Bone marrow (tissue), 2 donors: ENCODE data around the gene ATIC.

Experiments
- DNase-seq, 2 donors: peaks; one replicate each; lab custom pipeline; 2025; lab: John Stamatoyannopoulos, UW

Gene ATIC

DNA sequence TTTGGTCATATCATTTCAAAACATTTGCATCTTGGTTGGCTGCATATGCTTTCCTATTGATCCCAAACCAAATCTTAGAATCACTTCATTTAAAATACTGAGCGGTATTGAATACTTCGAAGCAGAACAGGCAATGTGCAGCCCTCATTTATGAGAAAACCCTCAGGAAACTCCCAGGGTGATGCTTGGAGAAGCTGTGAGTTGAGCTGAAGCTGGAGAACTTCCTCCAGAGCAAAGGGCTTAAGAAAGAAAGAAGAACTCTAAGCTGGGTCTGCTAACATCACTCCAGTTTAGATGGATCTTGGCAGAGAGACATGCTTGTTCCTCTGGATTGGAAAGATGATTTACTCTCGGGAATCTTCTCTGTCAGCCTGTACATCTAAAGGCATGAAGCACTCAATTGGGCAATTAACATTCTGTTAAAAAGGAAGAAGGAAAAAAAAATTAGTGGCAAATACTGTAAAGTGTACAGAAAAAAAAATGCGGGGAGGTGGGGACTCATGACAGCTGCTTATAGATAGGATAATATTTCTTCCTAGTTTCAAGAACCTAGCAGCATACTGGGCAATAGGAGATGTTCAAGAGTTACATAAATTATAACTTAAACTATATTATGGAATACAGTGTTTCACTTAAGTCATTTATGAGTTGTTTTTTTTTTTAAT lies 49.5 kb downstream of the ATIC start:
- no peak for DNase-seq

DNA sequence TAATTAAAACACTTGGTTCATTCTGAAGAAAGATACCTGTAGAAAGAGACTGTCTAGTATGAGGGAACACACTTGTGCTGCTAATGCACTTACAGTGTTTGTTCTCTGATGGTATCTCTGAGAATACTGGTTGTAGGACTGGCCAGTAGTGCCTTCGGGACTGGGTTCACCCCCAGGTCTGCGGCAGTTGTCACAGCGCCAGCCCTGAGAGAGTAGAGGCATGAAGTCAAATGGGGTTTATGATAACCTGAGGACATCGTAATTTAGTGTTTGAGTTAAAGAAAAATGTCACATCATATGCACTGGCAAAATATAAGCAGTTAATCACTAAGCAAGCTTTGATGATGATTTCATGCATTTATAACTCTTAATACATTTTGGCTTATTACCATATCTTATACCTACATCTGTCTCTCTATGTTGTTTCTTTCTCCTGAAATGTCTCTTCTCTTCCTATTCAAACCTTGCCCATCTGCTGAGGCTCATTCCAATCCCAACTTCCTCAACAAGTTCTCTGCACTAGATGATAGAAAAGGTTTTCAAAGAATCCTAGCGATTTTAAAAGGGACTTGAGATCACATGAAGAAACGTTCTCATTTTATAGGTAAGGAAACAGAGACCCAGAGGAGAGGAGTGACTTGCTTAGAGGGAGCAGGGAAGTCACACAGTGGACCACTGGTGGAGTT lies 50.2 kb downstream of the ATIC start:
- no peak for DNase-seq

DNA sequence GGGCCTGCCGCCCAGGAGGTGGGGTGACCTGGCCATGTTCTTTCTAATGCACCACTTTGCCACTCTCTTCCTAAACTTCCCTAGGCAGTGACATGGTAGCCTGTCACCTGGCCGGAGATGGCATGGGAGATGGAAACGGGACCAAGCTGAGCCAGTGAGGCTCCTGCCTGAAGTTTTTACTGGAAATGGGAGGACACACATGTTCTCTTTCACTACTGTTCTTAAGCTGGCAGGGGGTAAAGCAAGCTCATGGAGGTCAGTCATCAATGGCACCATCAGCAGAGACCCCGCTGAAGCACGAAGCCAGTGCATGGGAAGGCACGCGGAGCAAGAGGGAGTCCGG lies 50.7 kb downstream of the ATIC start:
- DNase-seq: no peak

DNA sequence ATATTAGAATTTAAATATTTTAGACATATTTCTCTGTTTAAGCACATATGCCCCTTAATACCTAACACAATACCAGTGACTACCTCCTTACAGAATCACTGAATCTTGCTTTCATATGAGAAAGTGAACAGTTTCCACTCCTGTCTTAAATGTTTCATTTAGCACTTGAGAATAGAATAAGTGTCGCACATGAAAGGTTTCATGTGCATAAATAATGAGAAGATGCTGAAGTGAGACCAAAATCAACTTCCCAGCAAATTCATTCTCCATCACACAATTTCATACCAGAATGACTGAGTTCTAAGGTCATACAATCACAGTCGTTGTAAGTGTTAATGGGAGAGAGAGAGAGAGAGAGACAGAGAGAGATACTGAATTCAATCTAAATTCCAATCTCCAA lies 51.2 kb downstream of the ATIC start:
- DNase-seq: no peak

DNA sequence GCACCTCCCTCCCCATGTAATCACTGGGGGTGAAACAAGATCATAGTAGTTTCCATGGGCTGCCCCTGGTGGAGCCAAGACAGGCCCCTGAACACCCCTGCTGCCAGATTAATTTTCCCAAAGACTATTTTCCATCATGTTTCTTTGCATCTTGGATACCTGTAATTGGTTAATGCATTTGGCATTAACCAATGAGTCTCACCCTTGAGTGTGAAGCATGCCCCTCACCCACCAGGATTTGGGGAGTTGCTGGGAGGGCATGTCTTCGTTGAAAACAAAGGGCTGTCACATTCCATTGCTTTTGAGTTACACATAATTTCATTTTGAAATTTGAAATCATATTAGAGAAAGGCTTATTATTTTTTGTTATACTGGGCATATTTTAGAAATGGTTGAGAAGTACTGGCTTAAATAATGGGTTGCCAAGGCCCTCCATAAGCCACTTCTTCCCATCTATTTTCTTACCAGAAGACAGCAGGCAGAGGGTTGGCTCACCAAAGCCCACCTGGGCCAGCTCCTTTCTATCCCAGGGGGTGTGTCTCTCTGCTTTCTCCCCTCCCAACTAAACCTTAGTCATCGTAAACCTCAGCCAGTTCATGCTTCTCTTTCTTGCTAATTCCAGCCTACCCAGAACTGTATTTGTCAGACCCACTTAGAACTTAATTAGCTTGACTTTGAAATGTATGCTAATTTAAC lies 51.8 kb downstream of the ATIC start:
- no peak for DNase-seq

DNA sequence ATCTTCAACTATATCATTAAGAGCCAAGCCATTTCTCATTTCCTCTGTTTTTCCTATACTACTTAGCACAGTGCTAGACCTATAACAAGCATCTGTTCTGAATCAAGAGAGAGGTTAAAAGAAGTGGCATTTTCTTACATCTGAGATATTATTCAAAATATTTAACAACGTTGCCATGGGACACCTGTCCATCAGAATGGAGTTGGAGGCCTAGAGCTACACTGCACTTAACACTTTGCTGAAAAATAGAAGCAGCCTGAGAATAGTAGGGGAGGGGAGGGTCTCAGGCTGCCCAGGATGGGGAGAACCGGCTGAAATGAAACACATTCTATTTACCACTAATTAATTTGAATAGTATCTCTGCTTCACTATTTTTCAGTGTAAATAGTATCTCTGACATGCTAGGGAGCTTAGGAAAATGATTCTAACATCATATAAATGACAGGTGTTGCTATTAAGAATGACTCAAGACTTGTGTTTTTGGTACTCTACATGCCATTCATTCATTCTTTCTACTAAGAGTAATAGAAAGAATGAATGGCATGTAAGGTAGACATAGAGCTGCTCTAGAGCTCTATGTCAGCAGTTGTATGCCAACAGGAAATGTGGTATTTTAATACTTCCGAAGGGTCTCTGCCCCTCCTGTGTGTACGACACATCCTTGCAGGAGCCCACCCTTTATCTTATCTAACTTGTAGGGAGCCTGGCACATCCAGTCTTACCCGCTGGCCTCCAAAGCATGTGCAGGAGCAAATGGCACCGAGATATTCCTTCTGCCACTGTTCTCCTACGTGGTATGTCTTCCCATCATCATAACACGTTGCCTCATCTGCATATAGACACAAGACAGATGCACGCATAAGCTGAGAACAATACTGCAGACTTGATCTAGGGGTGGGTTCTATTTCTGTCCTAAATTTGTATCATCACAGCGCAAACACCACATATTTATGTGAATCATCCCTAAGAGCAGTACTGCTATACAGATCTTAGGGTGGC lies 52.6 kb downstream of the ATIC start:
- DNase-seq: no peak

DNA sequence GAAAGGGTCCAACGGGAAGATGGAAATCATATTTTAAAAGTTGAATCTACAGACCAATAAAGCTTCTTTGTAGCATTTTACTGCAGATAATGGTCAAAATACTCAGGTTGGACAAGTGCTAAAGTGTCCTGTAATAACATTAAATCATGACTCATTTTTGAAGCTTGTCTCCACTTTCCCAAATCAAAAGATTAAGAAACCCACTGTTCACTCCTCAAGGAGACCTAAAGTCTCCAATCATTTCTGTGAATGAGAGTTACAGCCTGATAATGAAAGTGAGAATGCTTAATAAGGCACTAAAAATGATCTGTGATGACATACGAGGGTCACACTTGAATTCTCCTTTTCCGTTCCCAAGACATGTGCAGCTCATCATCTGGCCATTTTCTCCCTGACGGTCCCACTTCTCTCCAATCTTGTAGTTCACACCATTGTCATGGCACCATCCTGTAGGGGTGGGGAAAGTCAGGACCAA lies 53.4 kb downstream of the ATIC start:
- DNase-seq: no peak

DNA sequence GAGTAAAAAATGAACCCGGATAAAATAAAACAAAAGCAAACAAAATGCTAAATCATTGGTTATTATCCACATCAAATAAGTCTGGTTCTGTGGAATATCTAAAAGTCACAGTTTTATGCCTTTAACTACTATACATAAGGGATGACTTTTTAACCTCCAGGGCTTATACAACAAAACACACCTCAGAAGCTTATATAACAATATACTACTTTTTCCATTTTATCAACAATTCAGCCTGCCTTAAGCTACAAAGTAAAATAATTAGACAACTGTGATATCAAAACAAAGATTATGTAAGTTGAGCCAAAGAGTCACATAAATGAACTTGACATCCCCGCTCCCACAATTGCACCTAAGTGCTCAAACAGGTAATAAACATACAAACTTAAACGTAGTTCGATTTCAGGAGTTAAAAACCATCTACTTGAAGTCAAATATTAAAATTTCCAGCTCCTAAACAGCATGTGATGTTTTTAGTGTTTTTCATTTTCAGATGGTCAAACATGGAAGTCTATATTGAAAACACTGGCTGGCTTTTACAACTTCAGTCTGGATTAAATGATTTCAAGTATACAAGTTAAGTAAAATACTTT lies 54.7 kb downstream of the ATIC start:
- no peak for DNase-seq

DNA sequence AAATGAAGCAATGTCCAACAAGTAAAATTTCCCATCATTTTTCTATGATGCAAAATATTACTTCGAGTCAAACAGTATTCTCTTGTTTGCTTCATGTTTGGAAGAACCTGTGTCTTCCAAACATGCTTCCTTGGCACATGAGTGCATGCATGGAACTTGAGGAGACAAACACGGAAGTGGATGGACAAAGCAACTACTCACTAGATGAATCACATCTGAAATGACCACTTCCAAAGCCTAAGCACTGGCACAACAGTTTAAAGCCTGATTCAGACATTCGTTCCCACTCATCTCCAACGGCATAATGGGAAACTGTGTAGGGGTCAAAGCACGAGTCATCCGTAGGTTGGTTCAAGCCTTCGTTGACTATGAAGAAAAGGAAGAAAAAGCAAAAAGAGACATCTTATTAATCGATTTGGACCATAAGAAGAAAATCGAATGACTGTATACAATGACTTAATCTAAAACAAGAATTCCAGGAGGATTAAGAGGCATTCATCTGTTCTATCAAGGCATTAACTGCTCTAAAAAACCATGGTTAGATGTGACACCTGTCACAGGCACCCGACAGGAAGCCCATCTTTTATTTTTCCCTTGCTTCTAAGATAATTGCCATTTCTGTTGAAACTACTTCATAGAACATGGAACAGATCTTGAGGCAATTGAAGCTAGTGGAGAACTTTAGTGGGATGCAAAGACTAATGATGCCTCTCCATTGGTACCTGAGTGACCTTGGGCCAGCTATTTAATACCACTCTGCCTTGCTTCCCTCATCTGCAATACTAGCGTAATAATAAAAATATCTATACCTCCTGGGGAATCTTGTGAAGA lies 56.0 kb downstream of the ATIC start:
- DNase-seq: no peak

DNA sequence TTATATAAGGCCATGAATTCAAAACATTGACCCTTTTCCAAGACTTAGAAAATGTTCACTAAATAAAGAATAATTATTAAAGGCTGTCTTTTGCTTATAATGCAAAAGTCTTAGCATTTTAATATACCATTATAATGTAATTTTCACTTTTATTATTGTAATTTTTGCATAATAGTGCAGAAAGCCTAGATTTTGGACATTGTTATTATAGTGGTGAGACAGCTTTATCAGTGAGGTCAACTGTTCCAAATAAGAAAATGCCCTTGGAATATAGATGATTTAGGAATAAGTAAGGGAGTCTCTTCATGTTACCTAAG lies 56.6 kb downstream of the ATIC start:
- no peak for DNase-seq

DNA sequence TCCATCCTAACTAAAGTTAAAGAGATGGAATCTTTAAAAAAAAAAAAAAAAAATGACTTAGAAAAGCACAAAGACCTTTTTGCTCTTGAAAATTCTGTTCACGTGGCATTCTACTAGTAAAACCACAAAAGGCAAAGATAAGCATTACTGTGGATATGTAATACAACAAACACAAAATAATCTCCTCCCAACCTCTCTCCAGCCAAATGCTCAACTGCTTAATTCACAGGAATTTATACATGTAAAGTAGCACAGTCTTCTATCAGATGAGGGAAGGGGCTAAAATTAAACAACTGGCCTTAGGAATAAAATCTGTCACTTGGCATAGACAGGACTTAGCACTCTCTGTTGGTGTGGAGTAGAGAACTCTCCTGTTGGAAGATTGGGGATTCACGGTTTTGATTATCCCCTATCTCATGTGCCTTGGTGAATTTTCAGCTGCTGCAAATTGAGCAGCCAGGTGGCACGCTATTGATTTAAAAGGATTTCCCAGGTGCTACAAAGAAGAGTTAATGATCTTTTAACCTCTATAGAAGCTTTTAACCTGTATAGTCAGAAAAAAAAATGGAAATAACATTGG lies 57.4 kb downstream of the ATIC start:
- DNase-seq: no peak

DNA sequence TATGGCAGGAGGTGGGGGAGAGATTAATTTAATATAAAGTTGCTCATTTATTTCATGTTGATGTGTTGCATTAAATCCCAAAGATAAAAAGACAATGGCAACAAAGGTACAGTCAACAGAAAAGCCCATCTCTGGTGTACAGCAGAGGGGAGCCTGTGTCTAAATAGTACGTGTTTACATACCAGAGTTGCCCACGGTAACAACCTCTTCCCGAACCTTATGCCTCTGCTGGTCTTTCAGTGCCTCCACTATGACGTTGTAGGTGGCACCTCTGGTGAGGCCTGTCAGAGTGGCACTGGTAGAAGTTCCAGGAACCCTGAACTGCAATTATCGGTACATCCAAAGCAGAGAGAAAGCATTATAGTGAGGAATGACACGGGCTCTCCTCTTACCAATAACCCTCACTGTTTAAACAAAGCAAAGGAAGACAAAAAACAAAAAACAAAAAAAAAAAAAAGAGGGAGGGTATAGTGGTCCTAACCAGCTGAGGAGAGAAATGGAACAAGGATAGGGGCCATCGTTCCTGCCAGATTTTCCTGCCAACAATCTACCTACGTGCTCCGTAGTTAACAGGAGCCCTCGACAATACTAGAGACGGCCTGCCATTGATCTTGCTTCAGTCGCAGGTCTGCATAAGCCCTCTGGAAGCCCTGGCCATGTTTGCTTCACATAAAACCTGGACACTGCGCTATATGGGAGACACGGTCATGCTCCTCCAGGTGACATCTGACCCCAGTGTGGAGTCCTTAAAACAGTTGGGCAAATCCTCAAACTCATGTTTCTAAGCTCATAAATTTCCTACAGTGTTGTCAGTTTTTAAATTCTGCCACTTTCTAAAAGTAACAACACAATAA lies 58.5 kb downstream of the ATIC start:
- no peak for DNase-seq

DNA sequence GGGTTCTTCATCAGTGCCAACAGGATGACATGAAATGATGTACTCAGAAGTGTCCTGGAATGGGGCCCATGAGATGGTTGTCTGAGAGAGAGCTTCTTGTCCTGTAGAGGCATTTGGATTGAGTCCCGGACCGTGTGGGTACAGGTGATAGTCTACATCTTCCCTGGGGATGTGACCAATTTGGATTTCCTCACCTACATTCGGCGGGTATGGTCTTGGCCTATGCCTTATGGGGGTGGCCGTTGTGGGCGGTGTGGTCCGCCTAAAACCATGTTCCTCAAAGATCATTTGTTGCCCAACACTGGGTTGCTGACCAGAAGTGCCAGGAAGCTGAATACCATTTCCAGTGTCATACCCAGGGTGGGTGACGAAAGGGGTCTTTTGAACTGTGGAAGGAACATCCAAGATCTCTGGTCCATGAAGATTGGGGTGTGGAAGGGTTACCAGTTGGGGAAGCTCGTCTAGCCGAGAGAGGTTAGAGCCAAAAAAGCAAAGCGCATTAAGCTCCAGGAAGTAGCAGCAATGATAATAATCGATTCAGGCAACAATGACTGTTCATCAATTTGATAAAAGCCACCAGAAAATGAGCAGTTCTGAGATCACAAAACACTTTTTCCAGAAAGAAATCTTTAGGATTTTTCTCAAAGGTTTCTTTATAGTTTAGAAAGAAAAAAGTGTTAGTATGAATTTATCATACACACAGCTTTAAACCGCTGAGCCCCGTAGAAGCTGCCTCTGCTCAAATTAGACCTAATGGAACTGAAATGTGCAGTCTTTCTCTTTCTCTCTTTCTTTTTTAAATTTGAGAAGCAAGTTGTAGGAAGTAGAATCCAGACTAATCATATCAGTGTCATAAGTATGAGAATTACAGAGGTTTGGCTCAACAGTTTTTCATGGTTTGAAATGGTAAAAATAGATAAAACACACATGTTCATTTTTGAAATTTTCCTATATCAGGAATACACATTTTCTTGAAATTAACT lies 60.3 kb downstream of the ATIC start:
- DNase-seq: no peak

DNA sequence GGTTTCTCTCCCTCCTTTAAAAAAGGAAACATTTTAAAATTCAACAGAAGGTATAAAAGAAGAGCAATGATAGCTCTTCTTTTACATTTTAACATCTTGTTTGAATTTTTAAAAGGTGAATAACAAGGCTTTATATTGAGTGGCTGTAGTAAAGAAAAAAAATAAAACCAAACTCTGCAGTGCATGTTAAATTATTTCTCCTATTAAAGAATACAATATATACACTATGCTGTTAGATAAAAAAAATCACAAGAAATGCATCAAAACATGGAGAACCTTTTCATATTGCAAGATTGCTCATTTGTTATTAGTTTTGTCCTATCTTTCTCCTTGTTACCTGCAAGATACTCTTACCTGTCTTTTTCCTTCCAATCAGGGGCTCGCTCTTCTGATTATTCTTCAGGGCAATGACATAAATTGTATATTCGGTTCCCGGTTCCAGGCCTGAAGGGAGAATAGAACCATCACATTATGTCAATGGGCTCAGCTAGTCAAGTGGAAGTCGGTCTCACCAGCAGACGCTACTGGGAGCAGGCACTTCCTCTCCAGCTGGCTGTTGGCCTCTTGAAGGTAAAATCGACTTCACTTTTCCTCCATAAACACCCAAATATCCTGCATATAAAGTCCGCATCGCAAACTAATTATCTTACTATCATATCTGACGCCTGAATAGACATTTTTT lies 61.2 kb downstream of the ATIC start:
- DNase-seq: no peak

DNA sequence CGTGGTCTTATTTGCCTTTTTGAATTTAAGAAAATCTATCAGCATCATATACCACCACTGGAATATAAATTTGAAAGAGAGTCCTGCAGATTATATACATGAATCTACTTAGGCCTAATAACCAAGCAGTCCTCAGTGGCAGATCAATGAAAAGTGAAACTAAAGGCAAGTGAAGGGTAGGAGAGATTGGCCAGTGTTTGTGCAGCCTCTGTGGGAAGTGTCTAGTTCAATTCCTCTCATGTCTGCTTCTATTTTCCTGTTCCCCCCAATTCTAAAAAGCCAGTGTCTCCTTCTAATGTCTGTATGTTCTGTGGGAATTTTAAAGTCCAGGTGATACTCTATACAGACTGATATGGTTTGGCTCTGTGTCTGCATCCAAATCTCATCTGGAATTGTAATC lies 62.1 kb downstream of the ATIC start:
- no peak for DNase-seq

DNA sequence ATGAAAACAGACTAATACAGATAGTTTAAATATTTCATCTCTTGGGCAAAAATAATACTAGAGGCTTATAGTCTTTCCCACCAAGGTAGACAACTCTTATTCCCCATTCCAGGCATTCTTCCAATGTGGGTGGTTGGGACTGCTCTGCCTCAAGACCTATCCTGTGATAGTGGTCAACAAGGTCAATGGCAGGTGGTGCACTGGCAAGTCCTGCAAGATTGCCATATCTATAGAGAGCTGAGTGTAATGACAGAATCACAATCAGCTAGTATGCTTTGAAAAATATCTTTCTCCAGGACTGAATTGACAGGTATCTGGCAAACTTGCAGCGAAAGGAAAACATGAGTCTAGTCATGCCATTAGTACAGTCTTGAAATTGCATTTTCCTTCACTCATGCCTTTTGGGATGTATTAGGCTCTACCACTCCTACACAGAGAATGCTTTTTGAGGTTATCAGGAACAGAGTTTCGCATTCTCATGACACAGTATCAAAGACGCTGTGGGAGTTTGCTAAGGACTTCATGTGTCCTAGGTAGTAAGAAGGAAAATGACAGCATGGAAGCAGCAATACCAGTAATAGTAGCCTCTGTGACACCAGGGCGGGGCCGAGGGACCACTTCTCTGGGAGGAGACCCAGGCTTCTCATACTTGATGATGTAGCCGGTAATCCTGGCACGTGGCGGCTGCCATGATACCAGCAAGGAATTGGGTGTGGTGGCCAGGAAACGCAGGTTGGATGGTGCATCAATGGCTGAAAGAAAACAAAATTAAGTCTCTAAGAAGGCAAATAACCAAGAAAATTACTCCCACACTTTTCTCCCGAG lies 63.0 kb downstream of the ATIC start:
- DNase-seq: no peak

DNA sequence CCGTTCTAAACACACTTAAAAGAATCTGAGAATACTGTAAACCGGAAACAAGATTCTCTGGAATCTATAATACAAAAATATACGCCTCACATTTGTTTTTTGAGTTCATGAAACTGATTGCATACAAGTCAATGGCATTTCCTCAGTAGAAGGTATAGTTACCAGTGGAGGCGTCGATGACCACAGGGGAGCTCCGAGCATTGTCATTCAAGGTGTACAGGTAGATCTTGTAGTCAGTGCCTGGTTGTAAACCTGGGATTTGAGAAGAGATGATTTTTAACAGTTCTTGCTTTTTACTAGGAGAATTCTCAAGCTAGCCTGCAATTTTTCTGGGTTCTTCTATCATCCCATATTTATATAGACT lies 63.6 kb downstream of the ATIC start:
- no peak for DNase-seq
